HepG2 (cell line): ENCODE measurements around the gene PARN. TPM values are rescaled to one million over a fixed set of nuclear protein-coding genes. Genes with fewer than 3 reads are reported as not detected.

Source experiments
- ATF3 ChIP-seq: sonication (generic); formaldehyde crosslinking; IDR thresholded peaks from 2 replicates; pipeline ENCODE4 v1.4.0; 2020; ENCODE audit warnings: missing genetic modification reagents
- ATM ChIP-seq: fragments of 450-650 bp; IDR thresholded peaks from 2 replicates; pipeline ENCODE4 v1.7.1; 2017; ENCODE audit warnings: mild to moderate bottlenecking, borderline replicate concordance
- BCL3 ChIP-seq: sonication (generic); formaldehyde crosslinking; IDR thresholded peaks from 2 replicates; pipeline ENCODE4 v1.5.1; 2020; ENCODE audit warnings: mild to moderate bottlenecking, missing genetic modification reagents, moderate library complexity
- FLYWCH1 ChIP-seq: sonication (generic); formaldehyde crosslinking; IDR thresholded peaks from 2 replicates; pipeline ENCODE4 v1.8.1; 2023; ENCODE audit warnings: mild to moderate bottlenecking, missing genetic modification reagents
- MBNL3 ChIP-seq: fragments of 250-450 bp; sonication (Bioruptor Pico); conservative IDR thresholded peaks from 2 replicates; pipeline ENCODE4 v1.8.0; 2022; ENCODE audit warnings: mild to moderate bottlenecking, inconsistent platforms
- NCOA1 ChIP-seq: sonication (generic); formaldehyde crosslinking; IDR thresholded peaks from 2 replicates; pipeline ENCODE4 v1.9.0; 2021; ENCODE audit warnings: missing genetic modification reagents
- NR3C1 ChIP-seq: sonication (generic); formaldehyde crosslinking; IDR thresholded peaks from 2 replicates; pipeline ENCODE4 v1.4.0; 2020; ENCODE audit warnings: missing genetic modification reagents
- PAWR ChIP-seq: sonication (generic); formaldehyde crosslinking; IDR thresholded peaks from 2 replicates; pipeline ENCODE4 v1.4.0; 2020; ENCODE audit warnings: missing genetic modification reagents, mild to moderate bottlenecking, borderline replicate concordance
- SRY ChIP-seq: sonication (generic); formaldehyde crosslinking; IDR thresholded peaks from 2 replicates; pipeline ENCODE4 v1.8.0; 2022; ENCODE audit warnings: mild to moderate bottlenecking, missing genetic modification reagents
- ZBTB8A ChIP-seq: sonication (generic); formaldehyde crosslinking; IDR thresholded peaks from 2 replicates; pipeline ENCODE4 v1.4.0; 2020; ENCODE audit warnings: mild to moderate bottlenecking, low read depth, missing genetic modification reagents, borderline replicate concordance
- ZNF121 ChIP-seq: sonication (generic); formaldehyde crosslinking; IDR thresholded peaks from 2 replicates; pipeline ENCODE4 v1.5.0; 2020; ENCODE audit warnings: mild to moderate bottlenecking, missing genetic modification reagents
- polyA plus RNA-seq, 8 experiments: library from polyadenylated mRNA; depleted of rRNA in 3 of 8; stranded (reverse) in 7 of 8; unstranded in 1 of 8; fragments of >200 nt; fragmentation: Illumina TruSeq in 4 of 8; extraction: Trizol in 4 of 8; gene quantifications; 2 replicates each; pipeline versions ENCODE4 v1.2.1 to v1.2.3, GENCODE V29; 2011 to 2016; ENCODE audit warnings: low read depth in 4 of 8, missing spikeins in 1 of 8, mixed read lengths in 1 of 8; ENCODE audit not compliant: insufficient read depth in 1 of 8
- total RNA-seq, 5 experiments: library from RNA; depleted of rRNA; stranded (reverse); fragments of >200 nt; fragmentation: Illumina TruSeq; extraction: Trizol; gene quantifications; 2 replicates each; pipeline ENCODE4 v1.2.3, GENCODE V29; 2016; ENCODE audit warnings: low read depth in 1 of 5
- TF ChIP-seq, protein P1 (sequence below): sonication (generic); formaldehyde crosslinking; conservative IDR thresholded peaks from 2 replicates; pipeline ENCODE4 v1.8.0; 2022; ENCODE audit warnings: low read depth, missing genetic modification reagents
- TF ChIP-seq, protein P2 (sequence below): sonication (generic); formaldehyde crosslinking; IDR thresholded peaks from 2 replicates; pipeline ENCODE4 v1.5.0; 2020; ENCODE audit warnings: missing genetic modification reagents
- TF ChIP-seq, protein P3 (sequence below): sonication (generic); formaldehyde crosslinking; IDR thresholded peaks from 2 replicates; pipeline ENCODE4 v1.4.0; 2020; ENCODE audit warnings: missing genetic modification reagents
- TF ChIP-seq, protein P4 (sequence below): sonication (generic); formaldehyde crosslinking; IDR thresholded peaks from 2 replicates; pipeline ENCODE4 v1.4.0; 2020; ENCODE audit warnings: mild to moderate bottlenecking, missing genetic modification reagents

Gene PARN
- total and polyA plus RNA-seq, 2 of the 13 experiments (the other 11 are each of a cell fraction or from before 2014, with no cell fraction given): 13.3 to 47.6 TPM

DNA sequence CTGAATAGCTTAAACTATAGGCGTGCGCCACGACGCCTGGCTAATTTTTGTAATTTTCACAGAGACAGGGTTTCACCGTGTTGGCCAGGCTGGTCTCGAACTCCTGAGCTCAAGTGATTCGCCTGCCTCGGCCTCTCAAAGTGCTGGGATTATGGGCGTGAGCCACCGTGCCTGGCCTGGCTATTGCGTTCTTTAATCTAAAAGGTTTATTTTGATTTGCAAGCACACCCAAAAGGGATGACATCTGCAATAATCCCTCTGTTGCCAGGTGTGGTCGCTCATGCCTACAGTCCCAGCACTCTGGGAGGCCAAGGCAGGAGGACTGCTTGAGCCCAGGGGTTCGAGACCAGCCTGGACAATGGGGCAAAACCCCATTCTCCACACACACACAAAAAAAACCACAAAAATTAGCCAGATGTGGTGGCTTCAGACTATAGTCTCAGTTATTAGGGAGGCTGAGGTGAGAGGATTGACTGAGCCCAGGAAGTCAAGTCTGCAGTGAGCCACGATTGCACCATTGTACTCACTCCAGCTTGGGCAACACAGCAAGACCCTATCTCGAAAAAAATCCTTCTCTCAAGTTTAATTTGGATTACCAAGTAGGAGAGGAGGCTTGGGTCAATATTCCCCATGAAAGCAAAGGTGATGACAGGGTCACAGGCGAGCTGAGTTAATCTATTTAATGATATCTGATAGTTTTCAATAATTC is 144.1 kb downstream of the PARN start (continued):
- peak; percentile 100 for TF ChIP-seq ZNF121
- no peak for TF ChIP-seq MBNL3 (CRISPR knock-in tag)
- TF ChIP-seq ATM: no peak
- TF ChIP-seq SRY (CRISPR knock-in tag): 0 out of 2 replicates have a peak, but pooled peaks have one; percentile 30
- no peak for TF ChIP-seq PAWR (CRISPR knock-in tag)
- TF ChIP-seq, protein P1, sequence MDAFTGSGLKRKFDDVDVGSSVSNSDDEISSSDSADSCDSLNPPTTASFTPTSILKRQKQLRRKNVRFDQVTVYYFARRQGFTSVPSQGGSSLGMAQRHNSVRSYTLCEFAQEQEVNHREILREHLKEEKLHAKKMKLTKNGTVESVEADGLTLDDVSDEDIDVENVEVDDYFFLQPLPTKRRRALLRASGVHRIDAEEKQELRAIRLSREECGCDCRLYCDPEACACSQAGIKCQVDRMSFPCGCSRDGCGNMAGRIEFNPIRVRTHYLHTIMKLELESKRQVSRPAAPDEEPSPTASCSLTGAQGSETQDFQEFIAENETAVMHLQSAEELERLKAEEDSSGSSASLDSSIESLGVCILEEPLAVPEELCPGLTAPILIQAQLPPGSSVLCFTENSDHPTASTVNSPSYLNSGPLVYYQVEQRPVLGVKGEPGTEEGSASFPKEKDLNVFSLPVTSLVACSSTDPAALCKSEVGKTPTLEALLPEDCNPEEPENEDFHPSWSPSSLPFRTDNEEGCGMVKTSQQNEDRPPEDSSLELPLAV (CRISPR knock-in tag): no peak
- TF ChIP-seq BCL3 (CRISPR knock-in tag): no peak
- TF ChIP-seq FLYWCH1: no peak
- TF ChIP-seq ZBTB8A (CRISPR knock-in tag): no peak
- TF ChIP-seq, protein P2, sequence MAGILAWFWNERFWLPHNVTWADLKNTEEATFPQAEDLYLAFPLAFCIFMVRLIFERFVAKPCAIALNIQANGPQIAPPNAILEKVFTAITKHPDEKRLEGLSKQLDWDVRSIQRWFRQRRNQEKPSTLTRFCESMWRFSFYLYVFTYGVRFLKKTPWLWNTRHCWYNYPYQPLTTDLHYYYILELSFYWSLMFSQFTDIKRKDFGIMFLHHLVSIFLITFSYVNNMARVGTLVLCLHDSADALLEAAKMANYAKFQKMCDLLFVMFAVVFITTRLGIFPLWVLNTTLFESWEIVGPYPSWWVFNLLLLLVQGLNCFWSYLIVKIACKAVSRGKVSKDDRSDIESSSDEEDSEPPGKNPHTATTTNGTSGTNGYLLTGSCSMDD: no peak
- TF ChIP-seq, protein P3, sequence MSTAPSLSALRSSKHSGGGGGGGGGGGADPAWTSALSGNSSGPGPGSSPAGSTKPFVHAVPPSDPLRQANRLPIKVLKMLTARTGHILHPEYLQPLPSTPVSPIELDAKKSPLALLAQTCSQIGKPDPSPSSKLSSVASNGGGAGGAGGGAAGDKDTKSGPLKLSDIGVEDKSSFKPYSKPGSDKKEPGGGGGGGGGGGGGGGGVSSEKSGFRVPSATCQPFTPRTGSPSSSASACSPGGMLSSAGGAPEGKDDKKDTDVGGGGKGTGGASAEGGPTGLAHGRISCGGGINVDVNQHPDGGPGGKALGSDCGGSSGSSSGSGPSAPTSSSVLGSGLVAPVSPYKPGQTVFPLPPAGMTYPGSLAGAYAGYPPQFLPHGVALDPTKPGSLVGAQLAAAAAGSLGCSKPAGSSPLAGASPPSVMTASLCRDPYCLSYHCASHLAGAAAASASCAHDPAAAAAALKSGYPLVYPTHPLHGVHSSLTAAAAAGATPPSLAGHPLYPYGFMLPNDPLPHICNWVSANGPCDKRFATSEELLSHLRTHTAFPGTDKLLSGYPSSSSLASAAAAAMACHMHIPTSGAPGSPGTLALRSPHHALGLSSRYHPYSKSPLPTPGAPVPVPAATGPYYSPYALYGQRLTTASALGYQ: no peak
- TF ChIP-seq, protein P4, sequence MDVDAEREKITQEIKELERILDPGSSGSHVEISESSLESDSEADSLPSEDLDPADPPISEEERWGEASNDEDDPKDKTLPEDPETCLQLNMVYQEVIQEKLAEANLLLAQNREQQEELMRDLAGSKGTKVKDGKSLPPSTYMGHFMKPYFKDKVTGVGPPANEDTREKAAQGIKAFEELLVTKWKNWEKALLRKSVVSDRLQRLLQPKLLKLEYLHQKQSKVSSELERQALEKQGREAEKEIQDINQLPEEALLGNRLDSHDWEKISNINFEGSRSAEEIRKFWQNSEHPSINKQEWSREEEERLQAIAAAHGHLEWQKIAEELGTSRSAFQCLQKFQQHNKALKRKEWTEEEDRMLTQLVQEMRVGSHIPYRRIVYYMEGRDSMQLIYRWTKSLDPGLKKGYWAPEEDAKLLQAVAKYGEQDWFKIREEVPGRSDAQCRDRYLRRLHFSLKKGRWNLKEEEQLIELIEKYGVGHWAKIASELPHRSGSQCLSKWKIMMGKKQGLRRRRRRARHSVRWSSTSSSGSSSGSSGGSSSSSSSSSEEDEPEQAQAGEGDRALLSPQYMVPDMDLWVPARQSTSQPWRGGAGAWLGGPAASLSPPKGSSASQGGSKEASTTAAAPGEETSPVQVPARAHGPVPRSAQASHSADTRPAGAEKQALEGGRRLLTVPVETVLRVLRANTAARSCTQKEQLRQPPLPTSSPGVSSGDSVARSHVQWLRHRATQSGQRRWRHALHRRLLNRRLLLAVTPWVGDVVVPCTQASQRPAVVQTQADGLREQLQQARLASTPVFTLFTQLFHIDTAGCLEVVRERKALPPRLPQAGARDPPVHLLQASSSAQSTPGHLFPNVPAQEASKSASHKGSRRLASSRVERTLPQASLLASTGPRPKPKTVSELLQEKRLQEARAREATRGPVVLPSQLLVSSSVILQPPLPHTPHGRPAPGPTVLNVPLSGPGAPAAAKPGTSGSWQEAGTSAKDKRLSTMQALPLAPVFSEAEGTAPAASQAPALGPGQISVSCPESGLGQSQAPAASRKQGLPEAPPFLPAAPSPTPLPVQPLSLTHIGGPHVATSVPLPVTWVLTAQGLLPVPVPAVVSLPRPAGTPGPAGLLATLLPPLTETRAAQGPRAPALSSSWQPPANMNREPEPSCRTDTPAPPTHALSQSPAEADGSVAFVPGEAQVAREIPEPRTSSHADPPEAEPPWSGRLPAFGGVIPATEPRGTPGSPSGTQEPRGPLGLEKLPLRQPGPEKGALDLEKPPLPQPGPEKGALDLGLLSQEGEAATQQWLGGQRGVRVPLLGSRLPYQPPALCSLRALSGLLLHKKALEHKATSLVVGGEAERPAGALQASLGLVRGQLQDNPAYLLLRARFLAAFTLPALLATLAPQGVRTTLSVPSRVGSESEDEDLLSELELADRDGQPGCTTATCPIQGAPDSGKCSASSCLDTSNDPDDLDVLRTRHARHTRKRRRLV (CRISPR knock-in tag): no peak
- TF ChIP-seq ATF3 (CRISPR knock-in tag): no peak
- TF ChIP-seq NCOA1 (CRISPR knock-in tag): no peak
- no peak for TF ChIP-seq NR3C1
